ENCODE data around the gene CACNG3. TPM values are rescaled to one million over a fixed set of nuclear protein-coding genes. Genes with fewer than 3 reads are reported as not detected.

The CACNG3 gene
- total and polyA plus RNA-seq, 2 of the 4 experiments (the other 2 are of a cell fraction), result not detected

GRCh38 chr16:24288516-24288915, 32.4 kb downstream of the CACNG3 start:
- POLR2A ChIA-PET (ENCODE audit: unreplicated experiment), result no interaction called here
- no CpG with 5 or more reads among the region's 2 CpGs for WGBS, 2 experiments (ENCODE audit: extremely low coverage in 2 of 2, insufficient read length in 1 of 2)
- Histone ChIP-seq H2BK5ac (ENCODE audit: low read depth, low read length, poor library complexity, severe bottlenecking) (no peak overlapping the region), H2BK15ac (ENCODE audit: low read depth, low read length) (no peak overlapping the region), H3K9me1 (ENCODE audit: insufficient read depth, low read length) (no peaks in the 10 kb centered on the region), H3K4me2 (ENCODE audit: low read depth, low read length) (no peak overlapping the region), H4K20me1 (ENCODE audit: insufficient read depth, low read length) (no peaks in the 10 kb centered on the region), H3K14ac (replicated peaks; ENCODE audit: low read depth, low read length) (no peak overlapping the region), H3K27ac (ENCODE audit: insufficient read depth, low read length) (no peak overlapping the region), H3K4me1 (ENCODE audit: control insufficient read depth, insufficient read depth, low read length) (no peaks in the 10 kb centered on the region), H3K56ac (ENCODE audit: extremely low read depth, insufficient read depth, low read length) (no peak overlapping the region), H3K4ac (ENCODE audit: low read depth, low read length) (no peak overlapping the region), H4K91ac (ENCODE audit: insufficient read depth, low read depth, low read length) (no peak overlapping the region), H3K27me3 (ENCODE audit: control insufficient read depth, insufficient read depth, low read length) (no peaks in the 10 kb centered on the region), H2BK20ac (ENCODE audit: low read depth, low read length) (no peak overlapping the region), H3K36me3 (ENCODE audit: control insufficient read depth, insufficient read depth, low read length) (no peaks in the 10 kb centered on the region), H4K8ac (ENCODE audit: low read depth in 2 of 2, low read length in 2 of 2) (no peak overlapping the region), H2AFZ (replicated peaks; ENCODE audit: low read length, poor library complexity) (no peak overlapping the region), H2AK5ac (ENCODE audit: low read depth, low read length) (no peak overlapping the region), H3K23ac (ENCODE audit: low read depth, low read length) (no peak overlapping the region), H3K9ac (ENCODE audit: low read depth, low read length) (no peak overlapping the region), H2BK120ac (ENCODE audit: low read depth, low read length) (no peak overlapping the region), H3K79me1 (ENCODE audit: low read depth in 1 of 2, low read length in 2 of 2) (no peaks in the 10 kb centered on the region), H3K18ac (ENCODE audit: low read depth, low read length) (no peak overlapping the region), H2AK9ac (replicated peaks; ENCODE audit: low read depth, low read length, poor library complexity) (no peak overlapping the region), H4K5ac (ENCODE audit: low read depth, low read length) (no peak overlapping the region), H3K9me3 (ENCODE audit: control insufficient read depth, insufficient read depth, low read length) (no peaks in the 10 kb centered on the region), H3K4me3 (ENCODE audit: insufficient read depth, low read depth, low read length) (no peak overlapping the region)
- ATAC-seq (ENCODE audit: low read depth) (no peak), DNase-seq (no peak)
- CTCF ChIA-PET, result interaction anchor here (1.1 kb wide), 1 partner anchor 9 kb away, joined by 3 read pairs; no protein-coding TSS in a partner anchor
- dilution Hi-C loops (cut with HindIII; ENCODE audit: low sequenced_read_pairs, unreplicated experiment) (no loop called here), in situ Hi-C loops (cut with MboI; ENCODE audit: low sequenced_read_pairs) (no loop called here), intact Hi-C loops (cut with micrococcal nuclease) (no loop called here)
- TF ChIP-seq FOS (IDR thresholded peaks at IDR 0.05; ENCODE audit: low read depth, low read length), result no peak
- TF ChIP-seq RFX5 (IDR thresholded peaks at IDR 0.05; ENCODE audit: low read depth, low read length), result no peak
- BruUV-seq (replicated peaks), result no TSS peak
